GM19372 (cell line): Measurements from ENCODE around the gene HHIPL1.
"Not testable (repeated sequence)": the region's sequence is repeated elsewhere in the genome, so short reads cannot be mapped to it uniquely, and the experiment has no call there.

Source experiments
- ATAC-seq: cut with Tn5 transposase; IDR thresholded peaks from one replicate; pipeline ENCODE4 v1.9.1; 2021; ENCODE audit warnings: mild to moderate bottlenecking, low read depth, moderate library complexity; ENCODE audit not compliant: unreplicated experiment

HHIPL1 gene

DNA sequence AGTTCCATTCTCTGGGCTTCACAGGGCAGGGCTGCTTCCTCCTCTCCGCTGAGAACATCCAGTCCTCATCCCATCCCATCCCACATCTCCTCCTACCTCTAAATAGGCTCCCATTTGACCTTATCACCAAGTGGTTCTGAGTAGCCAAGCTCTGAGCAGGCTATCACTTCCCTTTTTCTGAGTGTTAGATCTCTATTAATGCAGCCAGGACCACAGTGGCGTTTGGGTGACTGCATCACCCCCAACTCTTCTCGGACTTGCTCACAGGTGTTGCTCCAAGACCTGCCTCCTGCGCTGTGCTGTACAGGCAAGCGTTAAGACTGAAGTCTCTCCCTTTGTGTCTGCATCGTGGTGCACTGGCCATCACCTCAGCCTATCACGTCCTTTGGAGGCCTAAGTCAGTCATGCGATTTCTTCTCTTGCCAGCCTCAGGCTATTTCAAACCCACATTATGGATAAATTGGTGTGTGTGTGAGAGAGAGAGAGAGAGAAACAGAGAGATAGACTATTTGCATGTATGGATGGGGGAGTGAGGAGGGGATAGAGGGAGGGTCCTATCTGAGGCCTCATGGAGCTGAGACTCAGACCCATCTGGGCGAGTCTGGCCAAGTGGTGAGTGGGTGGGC lies 12.4 kb upstream of the HHIPL1 start:
- ATAC-seq = no peak

GRCh38 chr14:99633141-99633540 lies 11.8 kb upstream of the HHIPL1 start:
- ATAC-seq = no peak

DNA sequence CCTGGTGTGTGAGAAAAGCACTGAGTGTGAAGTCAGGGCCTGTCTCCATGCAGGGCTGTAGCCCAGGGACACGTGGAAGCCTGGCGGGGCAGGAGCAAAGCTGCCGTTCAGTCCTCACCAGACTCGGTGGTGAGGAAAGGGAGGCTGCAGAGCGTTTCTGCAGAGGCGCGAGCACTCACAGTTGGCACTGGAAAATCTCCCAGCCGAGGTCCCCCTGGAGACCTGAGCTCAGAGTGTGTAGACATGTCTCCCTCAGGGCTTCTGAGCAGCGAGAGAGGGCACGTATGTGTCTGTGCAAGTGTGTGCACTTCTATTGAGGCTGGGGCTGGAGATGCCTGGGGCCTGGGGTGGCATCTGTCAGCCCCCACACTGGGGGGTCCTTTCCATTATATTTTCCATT lies 11.0 kb upstream of the HHIPL1 start:
- ATAC-seq = no peak

DNA sequence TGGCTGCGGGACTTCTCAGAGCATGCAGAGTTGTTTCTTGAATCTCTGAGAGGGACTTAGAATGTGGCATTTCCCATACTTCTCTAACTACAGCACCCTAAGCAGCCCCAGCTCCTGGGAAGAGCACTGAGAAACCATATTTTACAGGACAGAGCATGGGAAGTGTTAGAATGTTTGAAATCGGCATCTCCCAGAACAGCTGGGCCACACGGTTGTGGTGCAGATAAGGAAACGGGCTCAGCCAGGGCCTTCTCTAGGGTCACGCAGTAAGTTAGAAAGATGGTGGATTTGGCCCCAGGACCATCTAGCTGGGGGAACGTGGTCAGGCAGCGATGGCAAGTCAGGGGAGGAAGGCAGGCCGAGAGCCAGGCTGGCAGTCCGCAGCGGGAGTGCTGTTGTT lies 10.5 kb upstream of the HHIPL1 start:
- ATAC-seq = no peak

- ATAC-seq = no peak
Measured at GRCh38 chr14:99635116-99635515, 9.8 kb upstream of the HHIPL1 start.

- ATAC-seq = no peak
Measured at GRCh38 chr14:99636487-99636886, 8.4 kb upstream of the HHIPL1 start.

DNA sequence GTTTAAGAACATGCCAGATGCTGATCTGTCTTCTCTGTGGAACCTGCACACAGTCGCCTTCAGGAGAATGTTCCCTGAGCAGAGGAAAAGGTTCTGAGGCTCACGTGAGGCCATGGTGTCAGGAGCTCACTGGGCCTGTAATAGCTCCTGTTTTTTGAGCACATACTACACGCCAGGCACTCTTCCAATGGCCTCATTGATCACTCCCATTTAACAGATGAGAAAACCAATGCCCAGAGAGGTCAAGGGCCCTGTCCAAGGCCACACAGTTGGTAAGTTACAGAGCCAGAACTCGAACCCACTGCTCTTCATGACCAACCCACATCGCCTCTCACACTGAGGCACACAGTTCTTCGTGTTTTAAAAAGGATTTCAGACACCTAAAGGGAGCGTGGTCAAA lies 7.3 kb upstream of the HHIPL1 start:
- ATAC-seq = no peak

DNA sequence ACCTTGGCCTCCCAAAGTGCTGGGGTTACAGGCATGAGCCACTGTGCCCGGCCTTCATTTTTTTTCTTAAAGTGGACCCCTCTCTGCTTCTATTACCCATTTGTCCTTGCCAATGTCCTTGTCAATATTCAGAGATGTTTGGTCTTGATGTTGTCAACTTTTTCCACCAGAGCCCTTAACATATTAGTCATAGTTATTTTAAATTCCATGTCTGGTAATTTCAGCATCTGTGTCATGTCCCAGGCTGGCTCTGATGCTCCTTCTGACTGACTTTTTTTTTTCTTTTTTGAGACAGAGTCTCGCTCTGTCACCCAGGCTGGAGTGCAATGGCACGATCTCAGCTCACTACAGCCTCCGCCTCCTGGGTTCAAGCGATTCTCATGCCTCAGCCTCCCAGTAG lies 2.2 kb upstream of the HHIPL1 start:
- not testable (repeated sequence) for ATAC-seq

DNA sequence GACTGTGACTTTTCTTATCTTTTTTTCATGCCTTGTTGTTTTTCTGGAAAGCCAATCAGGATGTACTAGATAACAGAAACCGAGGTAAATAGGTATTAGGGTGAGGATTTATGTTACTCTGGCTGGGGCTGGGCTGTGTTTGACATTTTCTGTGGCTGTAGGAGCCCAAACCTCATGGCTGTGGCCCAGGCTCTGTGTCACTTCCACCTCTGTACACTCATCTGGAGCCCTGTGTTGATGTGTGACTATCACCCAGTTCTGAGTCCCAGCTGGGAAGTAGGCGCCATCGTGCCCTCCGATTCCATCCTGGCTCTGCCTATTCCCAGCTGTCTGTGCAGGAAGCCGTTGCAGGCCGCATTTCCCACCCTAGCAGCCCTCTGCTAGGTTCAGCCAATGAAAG lies 1.6 kb upstream of the HHIPL1 start:
- no peak for ATAC-seq

DNA sequence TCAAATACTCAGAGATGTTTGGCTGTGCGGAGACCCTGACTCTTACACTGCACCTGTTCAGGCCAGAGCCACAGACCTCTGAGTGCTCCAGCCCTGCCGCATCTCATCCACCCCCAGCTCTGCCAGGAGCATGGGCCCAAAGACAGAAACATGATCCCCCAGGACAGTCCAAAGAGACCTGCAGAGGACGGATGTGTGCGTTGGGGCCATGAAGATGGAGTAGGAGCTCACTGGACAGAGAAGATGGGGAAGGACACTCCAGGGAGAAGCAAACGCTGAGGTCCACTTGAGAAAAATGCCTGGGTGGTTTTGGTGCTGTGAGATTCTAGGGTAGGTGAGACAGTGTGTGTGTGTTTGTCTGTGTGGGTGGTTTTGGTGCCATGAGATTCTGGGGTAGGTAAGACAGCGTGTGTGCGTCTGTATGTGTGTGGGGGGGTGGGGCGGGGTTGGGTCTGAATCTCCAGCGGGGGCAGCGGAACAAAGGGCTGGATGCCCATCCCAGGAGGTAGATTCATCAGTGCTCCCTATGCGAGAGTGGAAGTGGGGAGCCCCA lies 818 bp upstream of the HHIPL1 start:
- no peak for ATAC-seq

GRCh38 chr14:99645545-99646505 lies 896 bp downstream of the HHIPL1 start:
- ATAC-seq = no peak

GRCh38 chr14:99647411-99647810 lies 2.5 kb downstream of the HHIPL1 start:
- ATAC-seq = no peak

DNA sequence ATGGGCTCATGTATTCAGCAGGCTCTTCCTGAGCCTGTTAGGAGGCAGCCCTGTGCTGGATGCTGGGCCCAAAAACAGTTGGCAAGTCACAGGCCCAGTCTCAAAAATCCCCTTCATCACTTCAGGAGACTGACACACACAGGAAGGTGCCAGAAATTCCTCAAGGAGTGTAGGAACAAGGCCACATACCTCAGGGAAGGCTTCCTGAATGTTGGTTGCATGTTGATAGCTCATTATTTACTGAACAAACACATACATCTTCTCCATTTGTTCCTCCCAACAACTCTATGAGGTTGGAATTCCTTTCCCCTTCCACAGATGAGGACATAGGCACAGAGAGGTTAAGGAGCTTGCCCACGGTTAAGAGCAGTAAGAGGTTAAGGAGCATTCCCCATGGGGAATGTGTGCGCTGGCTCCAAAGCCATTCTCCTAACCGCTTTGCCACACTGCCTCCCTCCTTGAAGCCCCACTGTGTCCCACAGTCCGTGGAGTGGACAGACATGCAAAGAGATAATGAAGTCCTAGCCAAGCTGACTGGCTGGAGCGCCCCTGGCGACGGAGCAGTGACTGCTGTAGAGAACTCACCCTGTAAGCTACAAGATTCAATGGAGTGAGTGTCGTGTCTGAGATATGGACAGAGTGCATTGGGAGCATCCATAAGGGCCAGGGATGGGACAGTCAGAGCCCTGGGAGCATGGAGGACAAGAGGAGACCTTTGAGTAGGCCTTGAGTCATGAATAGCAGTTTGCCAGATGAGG lies 3.3 kb downstream of the HHIPL1 start:
- ATAC-seq = no peak

- ATAC-seq = no peak
Measured at GRCh38 chr14:99649219-99649618, 4.3 kb downstream of the HHIPL1 start.

DNA sequence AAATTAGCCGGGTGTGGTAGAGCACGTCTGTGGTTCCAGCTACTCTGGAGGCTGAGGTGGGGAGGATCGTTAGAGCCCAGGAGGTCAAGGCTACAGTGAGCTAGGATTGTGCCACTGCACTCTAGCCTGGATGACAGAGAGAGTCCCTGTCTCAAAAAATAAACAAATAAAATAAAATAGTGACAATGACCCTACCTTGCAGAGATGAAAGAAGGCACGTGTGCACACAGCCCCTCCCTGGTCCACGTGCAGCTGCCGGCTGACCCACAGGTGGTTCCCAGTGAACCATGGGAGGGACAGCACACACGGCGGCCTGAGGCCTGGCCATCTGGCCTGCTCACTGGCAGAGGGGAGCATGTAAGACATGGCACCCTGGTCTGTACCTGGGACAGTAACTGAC lies 4.7 kb downstream of the HHIPL1 start:
- ATAC-seq = no peak

DNA sequence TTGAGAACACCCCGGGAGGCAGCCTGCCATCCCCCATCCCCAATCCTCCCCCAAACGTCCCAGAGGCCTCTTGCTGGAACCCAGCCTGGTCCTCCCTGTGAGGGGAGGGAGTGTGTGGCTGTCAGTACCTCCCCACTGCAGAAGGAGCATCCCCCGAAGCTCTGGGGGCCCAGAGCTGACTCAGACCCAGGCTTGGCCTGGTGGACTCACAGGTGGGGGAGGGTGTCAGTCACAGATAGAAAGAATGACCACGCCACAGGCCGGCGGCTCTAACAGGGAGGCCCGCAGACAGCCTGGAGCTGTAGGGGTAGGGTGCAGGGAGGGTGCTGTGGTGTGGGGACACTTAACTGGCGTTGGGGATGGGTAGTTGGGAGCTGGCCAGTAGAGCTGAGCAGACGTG lies 5.3 kb downstream of the HHIPL1 start:
- ATAC-seq = no peak

- no peak for ATAC-seq
Measured at GRCh38 chr14:99651953-99652746, 7.2 kb downstream of the HHIPL1 start.

GRCh38 chr14:99654235-99654985 lies 9.5 kb downstream of the HHIPL1 start:
- no peak for ATAC-seq

DNA sequence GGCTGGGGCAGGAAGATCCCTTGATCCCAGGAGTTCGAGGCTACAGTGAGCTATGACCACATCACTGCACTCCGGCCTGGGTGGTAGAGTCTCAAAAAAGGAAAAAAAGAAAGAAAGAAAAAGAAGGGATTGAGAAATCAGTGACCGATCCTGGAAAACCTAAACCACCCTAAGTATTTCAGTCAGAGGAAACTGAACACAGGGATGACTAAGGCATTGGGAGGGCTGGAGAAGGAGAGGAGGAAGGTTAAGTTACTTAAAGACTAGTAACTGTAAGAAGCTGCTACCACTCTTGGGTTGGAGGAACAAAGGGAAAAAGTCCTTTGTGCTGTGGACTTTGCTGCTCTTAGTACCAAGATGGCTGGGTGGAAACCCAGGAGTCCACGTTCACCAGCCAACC lies 10.6 kb downstream of the HHIPL1 start:
- no peak for ATAC-seq
